MM.1S (cell line): ENCODE results near the gene KIF25.

ENCODE experiments used
- CTCF ChIP-seq: fragments of 300-600 bp; sonication (generic); IDR thresholded peaks from 2 replicates; pipeline ENCODE4 v1.5.1; 2016; ENCODE audit warnings: antibody characterized with exemption, low read length, mixed read lengths
- EZH2 ChIP-seq: fragments of 300-600 bp; sonication (generic); optimal IDR thresholded peaks from 2 replicates; pipeline ENCODE3; 2017; ENCODE audit warnings: low read depth, mild to moderate bottlenecking, antibody characterized with exemption, low read length, mixed read lengths
- EZH2phosphoT487 ChIP-seq: fragments of 300-600 bp; sonication (generic); IDR thresholded peaks from 2 replicates; pipeline ENCODE4 v1.6.1; 2018; ENCODE audit warnings: antibody characterized with exemption, low read length

GRCh38 chr6:167993831-167994230, 3.6 kb upstream of the KIF25 start:
- TF ChIP-seq EZH2phosphoT487, result no peak
- TF ChIP-seq CTCF, result no peak
- TF ChIP-seq EZH2, result no peak
